GM20000 (cell line): ENCODE results near the gene LPP.

Experiments used
- DNase-seq: peaks from one replicate; pipeline ENCODE4 v3.0.0; 2012; ENCODE audit warnings: low spot score
- CTCF ChIP-seq: IDR thresholded peaks from 2 replicates; pipeline ENCODE4 v1.5.1; 2012; ENCODE audit warnings: mild to moderate bottlenecking, control low read depth; ENCODE audit errors: extremely low read depth, missing control alignments

LPP gene

GRCh38 chr3:188931036-188931435, 777.1 kb downstream of the LPP start:
- TF ChIP-seq CTCF: no peak
- DNase-seq: no peak

- no peak for DNase-seq
- no peak for TF ChIP-seq CTCF
These were observed 777.6 kb downstream of the LPP start for GRCh38 chr3:188931531-188931930.

DNA sequence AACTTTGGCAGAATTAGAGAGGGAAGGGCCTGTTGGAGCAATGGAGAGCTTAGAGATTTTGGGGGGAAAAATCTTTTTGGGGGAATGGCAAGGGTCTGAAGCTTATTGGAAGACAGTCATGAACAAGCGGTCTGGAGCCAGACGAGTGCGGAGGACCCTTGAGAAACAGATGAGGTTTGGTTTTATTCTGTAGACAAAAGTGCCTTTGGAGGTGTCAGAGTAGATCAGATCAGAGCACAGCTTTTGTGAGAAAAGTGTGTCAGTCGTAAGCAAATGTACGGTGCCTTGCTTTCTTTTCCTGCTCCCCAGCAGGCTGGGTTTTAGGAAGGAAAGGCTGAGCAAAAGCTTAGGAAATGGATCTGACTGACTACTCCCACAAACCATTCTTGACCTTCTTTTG, 781.0 kb downstream of the LPP start:
- no peak for TF ChIP-seq CTCF
- no peak for DNase-seq

DNA sequence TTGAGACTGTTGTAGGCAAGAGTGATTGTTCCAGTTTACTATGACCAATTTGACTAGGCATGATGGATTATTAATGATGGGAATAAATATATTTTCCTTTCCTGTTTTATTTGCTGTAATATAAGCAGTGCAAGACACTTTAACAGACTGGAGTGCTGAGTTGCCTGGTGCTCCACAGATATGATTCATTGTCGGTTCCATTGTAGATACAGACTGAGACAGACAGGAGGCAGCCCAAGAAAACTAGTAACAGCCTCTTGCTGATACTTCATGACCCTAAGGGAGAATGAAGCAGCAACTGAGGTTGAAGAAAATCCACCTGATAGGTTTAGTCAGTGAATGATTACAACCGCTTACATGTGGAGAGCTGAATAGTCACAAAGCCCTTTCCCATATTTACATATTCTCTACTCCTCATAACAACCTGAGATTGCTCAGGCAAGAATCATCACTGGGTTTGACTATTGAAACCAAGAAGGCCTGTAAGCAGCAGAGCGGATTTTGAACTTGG, 782.7 kb downstream of the LPP start:
- no peak for DNase-seq
- TF ChIP-seq CTCF: no peak

DNA sequence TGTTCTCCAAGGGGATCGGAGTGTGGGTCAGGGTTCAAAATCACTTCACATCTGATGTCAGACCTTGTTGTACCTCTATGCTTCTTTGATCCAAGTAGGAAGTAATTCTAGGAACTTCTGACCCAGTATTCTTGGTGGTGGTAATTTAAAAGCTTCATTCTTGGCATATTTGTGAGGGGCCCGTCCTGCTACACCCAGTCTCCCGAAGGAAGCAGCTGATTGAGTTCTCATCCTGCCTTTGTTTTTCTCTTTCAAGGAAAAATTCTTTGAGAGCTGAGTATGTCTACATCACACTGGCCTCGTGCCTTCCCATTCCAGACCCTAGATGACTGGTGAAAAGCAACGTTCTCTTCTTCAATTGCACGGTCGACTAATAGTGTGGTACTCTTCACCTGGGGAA, 783.4 kb downstream of the LPP start:
- TF ChIP-seq CTCF: no peak
- DNase-seq: no peak

- DNase-seq: no peak
- no peak for TF ChIP-seq CTCF
These were observed 785.0 kb downstream of the LPP start for GRCh38 chr3:188938999-188939398.

DNA sequence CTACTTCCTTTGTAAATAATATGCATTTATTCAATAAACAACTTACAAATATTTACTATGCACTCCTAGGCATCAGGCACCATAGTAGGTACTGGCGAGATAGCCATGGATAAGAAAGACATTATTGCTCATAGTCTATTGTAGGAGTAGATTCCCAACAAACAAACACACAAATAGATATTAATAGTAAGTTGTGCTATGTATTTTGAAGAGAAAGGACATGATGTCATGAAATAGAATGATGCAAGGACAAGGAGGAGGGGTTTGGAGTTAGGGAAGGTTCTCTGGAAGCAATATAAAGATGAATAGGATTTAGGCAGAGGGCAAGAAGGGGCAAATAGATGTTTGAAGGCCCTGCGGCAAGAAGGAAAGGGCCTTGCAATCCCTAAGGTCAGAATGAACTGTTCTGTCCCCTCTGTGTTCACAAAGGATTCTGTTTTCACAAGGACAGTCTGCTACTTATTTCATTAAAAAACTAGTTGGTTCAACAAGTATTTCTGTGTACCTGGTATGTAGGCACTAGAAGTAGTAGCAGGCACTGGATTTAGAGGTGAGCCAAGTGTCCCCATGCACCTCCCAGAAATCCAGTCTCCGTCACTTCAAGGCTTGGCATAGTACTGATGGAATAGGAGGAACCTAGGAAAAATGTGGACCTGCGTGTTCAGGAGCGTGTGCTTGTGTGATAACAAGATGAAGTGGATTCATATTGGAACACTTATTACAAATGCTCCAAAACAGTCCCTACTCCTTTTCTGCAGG, 786.0 kb downstream of the LPP start:
- no peak for TF ChIP-seq CTCF
- DNase-seq: no peak
